Medulla oblongata (tissue), 1 donor: ENCODE data around the gene ARID5A.

Experiments
- DNase-seq: peaks from one replicate; pipeline ENCODE4 v3.0.0-alpha.2; 2015; ENCODE audit errors: extremely low spot score

ARID5A gene

GRCh38 chr2:96526615-96527285 is 9.8 kb upstream of the ARID5A start:
- DNase-seq: no peak

- DNase-seq: peak; percentile 29
Observed at GRCh38 chr2:96527286-96528005, 9.1 kb upstream of the ARID5A start.

- DNase-seq: peak; percentile 58
Observed at GRCh38 chr2:96528006-96528699, 8.4 kb upstream of the ARID5A start.

- DNase-seq: no peak
Observed at GRCh38 chr2:96528700-96529375, 7.7 kb upstream of the ARID5A start.

- no peak for DNase-seq
Observed at GRCh38 chr2:96529376-96530143, 7.0 kb upstream of the ARID5A start.

- no peak for DNase-seq
Observed at GRCh38 chr2:96530144-96530430, 6.5 kb upstream of the ARID5A start.

GRCh38 chr2:96530474-96531357 is 5.8 kb upstream of the ARID5A start:
- no peak for DNase-seq

- DNase-seq: no peak
Observed at GRCh38 chr2:96531366-96531765, 5.2 kb upstream of the ARID5A start.

- DNase-seq: peak; percentile 83
Observed at GRCh38 chr2:96531872-96532505, 4.6 kb upstream of the ARID5A start.

- no peak for DNase-seq
Observed at GRCh38 chr2:96532641-96533291, 3.8 kb upstream of the ARID5A start.

- DNase-seq: peak; percentile 78
Observed at GRCh38 chr2:96533292-96534073, 3.1 kb upstream of the ARID5A start.

GRCh38 chr2:96534141-96534540 is 2.4 kb upstream of the ARID5A start:
- DNase-seq: no peak

GRCh38 chr2:96534701-96535181 is 1.8 kb upstream of the ARID5A start:
- DNase-seq: no peak

GRCh38 chr2:96535331-96535730 is 1.2 kb upstream of the ARID5A start:
- no peak for DNase-seq

- DNase-seq: peak; percentile 55
Observed at GRCh38 chr2:96537066-96537733, 648 bp downstream of the ARID5A start.

- peak; percentile 23 for DNase-seq
Observed at GRCh38 chr2:96537734-96538486, 1.4 kb downstream of the ARID5A start.

GRCh38 chr2:96538487-96539214 is 2.1 kb downstream of the ARID5A start:
- peak; percentile 85 for DNase-seq
